ENCODE measurements around the gene SRRM1. TPM values are rescaled to one million over a fixed set of nuclear protein-coding genes. Genes with fewer than 3 reads are reported as not detected.
"Not testable (repeated sequence)": the region's sequence is repeated elsewhere in the genome, so short reads cannot be mapped to it uniquely, and the experiment has no call there.

Gene SRRM1
- total RNA-seq, 1 experiment from 2014 or later, result 128 TPM

GRCh38 chr1:24696041-24696755 is 53.1 kb downstream of the SRRM1 start:
- no peak overlapping the region for H3K4me3 Mint-ChIP-seq (ENCODE audit: unreplicated experiment)
- TF ChIP-seq, protein P1, sequence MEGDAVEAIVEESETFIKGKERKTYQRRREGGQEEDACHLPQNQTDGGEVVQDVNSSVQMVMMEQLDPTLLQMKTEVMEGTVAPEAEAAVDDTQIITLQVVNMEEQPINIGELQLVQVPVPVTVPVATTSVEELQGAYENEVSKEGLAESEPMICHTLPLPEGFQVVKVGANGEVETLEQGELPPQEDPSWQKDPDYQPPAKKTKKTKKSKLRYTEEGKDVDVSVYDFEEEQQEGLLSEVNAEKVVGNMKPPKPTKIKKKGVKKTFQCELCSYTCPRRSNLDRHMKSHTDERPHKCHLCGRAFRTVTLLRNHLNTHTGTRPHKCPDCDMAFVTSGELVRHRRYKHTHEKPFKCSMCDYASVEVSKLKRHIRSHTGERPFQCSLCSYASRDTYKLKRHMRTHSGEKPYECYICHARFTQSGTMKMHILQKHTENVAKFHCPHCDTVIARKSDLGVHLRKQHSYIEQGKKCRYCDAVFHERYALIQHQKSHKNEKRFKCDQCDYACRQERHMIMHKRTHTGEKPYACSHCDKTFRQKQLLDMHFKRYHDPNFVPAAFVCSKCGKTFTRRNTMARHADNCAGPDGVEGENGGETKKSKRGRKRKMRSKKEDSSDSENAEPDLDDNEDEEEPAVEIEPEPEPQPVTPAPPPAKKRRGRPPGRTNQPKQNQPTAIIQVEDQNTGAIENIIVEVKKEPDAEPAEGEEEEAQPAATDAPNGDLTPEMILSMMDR (IDR thresholded peaks at IDR 0.05; ENCODE audit: insufficient read depth in 1 of 2, low read depth in 1 of 2, low read length in 1 of 2, severe bottlenecking in 1 of 2, unreplicated experiment in 1 of 2), result no peak
- H3K4me1 ChIP-seq, result no peaks in the 10 kb centered on the region
- no peak overlapping the region for H3K4me3 ChIP-seq (ENCODE audit: low read depth, low read length)
- POLR2A ChIA-PET, result no interaction called here
- BruUV-seq (replicated peaks), result no TSS peak
- intact Hi-C loops (cut with micrococcal nuclease; ENCODE audit: unreplicated experiment), result no loop called here
- H3K27me3 ChIP-seq (replicated peaks; ENCODE audit: control insufficient read depth, insufficient read depth, low read length), result no peaks in the 10 kb centered on the region
- no peaks in the 10 kb centered on the region for H3K9me3 ChIP-seq
- H3K36me3 ChIP-seq (ENCODE audit: control insufficient read depth, insufficient read depth, low read length), result no peaks in the 10 kb centered on the region
- no peaks in the 10 kb centered on the region for H3K36me3 Mint-ChIP-seq (ENCODE audit: insufficient read depth, unreplicated experiment)
- H3K4me1 Mint-ChIP-seq (ENCODE audit: low read depth, unreplicated experiment), result no peaks in the 10 kb centered on the region
- DNase-seq, result no peak
- no peak overlapping the region for H3K27ac Mint-ChIP-seq (ENCODE audit: unreplicated experiment)
- H3K9me3 Mint-ChIP-seq (ENCODE audit: unreplicated experiment), result no peaks in the 10 kb centered on the region
- H3K27me3 Mint-ChIP-seq (ENCODE audit: insufficient read depth, unreplicated experiment), result no peaks in the 10 kb centered on the region
- CTCF ChIA-PET, result no interaction called here

- ChIA-PET CTCF (interaction anchor here (0.7 to 1.5 kb wide), 2 partner anchors 8 to 281 kb away, joined by 4 to 7 read pairs; partner anchors contain the start of gene NIPAL3), POLR2A (interaction anchor here (0.5 kb wide), 1 partner anchor 918 kb away, joined by 5 read pairs; the partner anchor contains the start of gene PITHD1)
- Mint-ChIP-seq H3K4me3 (ENCODE audit: unreplicated experiment) (no peak overlapping the region), H3K27me3 (ENCODE audit: insufficient read depth, unreplicated experiment) (no peaks in the 10 kb centered on the region), H3K4me1 (ENCODE audit: low read depth, unreplicated experiment) (no peaks in the 10 kb centered on the region), H3K36me3 (ENCODE audit: insufficient read depth, unreplicated experiment) (no peaks in the 10 kb centered on the region), H3K9me3 (ENCODE audit: unreplicated experiment) (no peaks in the 10 kb centered on the region), H3K27ac (ENCODE audit: unreplicated experiment) (no peak overlapping the region)
- no peak for DNase-seq
- Histone ChIP-seq H3K4me1 (no peaks in the 10 kb centered on the region), H3K36me3 (ENCODE audit: control insufficient read depth, insufficient read depth, low read length) (no peaks in the 10 kb centered on the region), H3K4me3 (ENCODE audit: low read depth, low read length) (no peak overlapping the region), H3K9me3 (no peaks in the 10 kb centered on the region), H3K27me3 (replicated peaks; ENCODE audit: control insufficient read depth, insufficient read depth, low read length) (no peaks in the 10 kb centered on the region)
- intact Hi-C loops (cut with micrococcal nuclease; ENCODE audit: unreplicated experiment), result no loop called here
- BruUV-seq (replicated peaks), result no TSS peak
- TF ChIP-seq, protein P1 (IDR thresholded peaks at IDR 0.05; ENCODE audit: insufficient read depth in 1 of 2, low read depth in 1 of 2, low read length in 1 of 2, severe bottlenecking in 1 of 2, unreplicated experiment in 1 of 2), result no peak
Observed at GRCh38 chr1:24696756-24697330, 53.7 kb downstream of the SRRM1 start.

GRCh38 chr1:24697453-24698001 is 54.4 kb downstream of the SRRM1 start:
- POLR2A ChIA-PET; H3K4me3 ChIP-seq (ENCODE audit: low read depth, low read length); H3K36me3 Mint-ChIP-seq (ENCODE audit: insufficient read depth, unreplicated experiment); DNase-seq; H3K27me3 Mint-ChIP-seq (ENCODE audit: insufficient read depth, unreplicated experiment); H3K4me1 ChIP-seq; H3K4me3 Mint-ChIP-seq (ENCODE audit: unreplicated experiment); H3K9me3 Mint-ChIP-seq (ENCODE audit: unreplicated experiment); H3K27me3 ChIP-seq (replicated peaks; ENCODE audit: control insufficient read depth, insufficient read depth, low read length); H3K27ac Mint-ChIP-seq (ENCODE audit: unreplicated experiment); H3K9me3 ChIP-seq; H3K36me3 ChIP-seq (ENCODE audit: control insufficient read depth, insufficient read depth, low read length); intact Hi-C loops (cut with micrococcal nuclease; ENCODE audit: unreplicated experiment); H3K4me1 Mint-ChIP-seq (ENCODE audit: low read depth, unreplicated experiment); BruUV-seq (replicated peaks): not testable (repeated sequence)
- CTCF ChIA-PET, result interaction anchor here (0.7 to 1.5 kb wide), 2 partner anchors 9 to 282 kb away, joined by 4 to 7 read pairs; partner anchors contain the start of gene NIPAL3

DNA sequence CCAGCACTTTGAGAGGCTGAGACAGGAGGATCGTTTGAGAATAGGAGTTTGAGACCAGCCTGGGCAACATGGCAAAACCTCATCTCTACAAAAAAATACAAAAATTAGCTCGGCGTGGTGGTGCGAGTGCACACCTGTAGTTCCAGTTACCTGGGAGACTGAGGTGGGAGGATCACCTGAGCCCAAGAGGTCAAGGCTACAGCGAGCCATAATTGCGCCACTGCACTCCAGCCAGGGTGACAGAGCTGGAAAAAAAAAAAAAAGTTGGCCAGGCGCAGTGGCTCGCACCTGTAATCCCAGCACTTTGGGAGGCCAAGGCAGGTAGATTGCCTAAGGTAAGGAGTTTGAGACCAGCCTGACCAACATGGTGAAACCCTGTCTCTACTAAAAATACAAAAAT is 55.2 kb downstream of the SRRM1 start:
- BruUV-seq (replicated peaks); H3K36me3 Mint-ChIP-seq (ENCODE audit: insufficient read depth, unreplicated experiment); H3K27me3 ChIP-seq (replicated peaks; ENCODE audit: control insufficient read depth, insufficient read depth, low read length); intact Hi-C loops (cut with micrococcal nuclease; ENCODE audit: unreplicated experiment); CTCF ChIA-PET; H3K4me1 ChIP-seq; H3K27ac Mint-ChIP-seq (ENCODE audit: unreplicated experiment); H3K4me1 Mint-ChIP-seq (ENCODE audit: low read depth, unreplicated experiment); H3K4me3 Mint-ChIP-seq (ENCODE audit: unreplicated experiment); H3K4me3 ChIP-seq (ENCODE audit: low read depth, low read length); H3K27me3 Mint-ChIP-seq (ENCODE audit: insufficient read depth, unreplicated experiment); DNase-seq; H3K9me3 ChIP-seq; POLR2A ChIA-PET; H3K36me3 ChIP-seq (ENCODE audit: control insufficient read depth, insufficient read depth, low read length); H3K9me3 Mint-ChIP-seq (ENCODE audit: unreplicated experiment): not testable (repeated sequence)
